H1 (cell line): ENCODE data around the gene FBXW5. TPM values are rescaled to one million over a fixed set of nuclear protein-coding genes. Genes with fewer than 3 reads are reported as not detected.

Source experiments
- CTCF ChIA-PET: fragments of 300-600 bp; sonication (Branson Sonifier 250); formaldehyde crosslinking; loops from one replicate; lab custom pipeline; 2021; ENCODE audit not compliant: partially characterized antibody; lab: Charles Lee
- POLR2A ChIA-PET: fragments of 300-600 bp; sonication (Branson Sonifier 250); formaldehyde crosslinking; loops from one replicate; lab custom pipeline; 2021; ENCODE audit warnings: inconsistent platforms; ENCODE audit not compliant: partially characterized antibody; lab: Charles Lee
- DNase-seq, 2 experiments: peaks; one replicate each; pipeline versions ENCODE4 v3.0.0 to v3.0.0-alpha.2; 2010 to 2022; ENCODE audit warnings: low spot score in 2 of 2, low read depth in 1 of 2, mixed read lengths in 1 of 2
- FAIRE-seq: peaks from 2 replicates; lab custom pipeline; 2011; peaks lifted over from hg19 to GRCh38; lab: Jason Lieb, UNC
- H2AFZ ChIP-seq: 2 replicates; pipeline ENCODE4 v1.8.1; 2012; ENCODE audit warnings: low read length, inconsistent platforms
- H2AK5ac ChIP-seq: 2 replicates; pipeline ENCODE4 v1.6.1; 2013; ENCODE audit warnings: low read depth, low read length
- H2BK120ac ChIP-seq: replicated peaks from 2 replicates; pipeline ENCODE3; 2013; ENCODE audit warnings: low read depth, low read length, inconsistent platforms
- H2BK12ac ChIP-seq: 2 replicates; pipeline ENCODE4 v1.6.1; 2013; ENCODE audit warnings: low read depth, low read length
- H2BK15ac ChIP-seq: 2 replicates; pipeline ENCODE4 v1.6.1; 2013; ENCODE audit warnings: low read length
- H2BK20ac ChIP-seq: 2 replicates; pipeline ENCODE4 v1.6.1; 2013; ENCODE audit warnings: low read length
- H2BK5ac ChIP-seq: 2 replicates; pipeline ENCODE4 v1.6.1; 2013; ENCODE audit warnings: low read depth, low read length
- H3K14ac ChIP-seq: 2 replicates; pipeline ENCODE4 v1.6.1; 2013; ENCODE audit warnings: inconsistent platforms; ENCODE audit not compliant: insufficient read length
- H3K18ac ChIP-seq: 2 replicates; pipeline ENCODE4 v1.6.1; 2013; ENCODE audit warnings: low read length; ENCODE audit errors: extremely low read depth
- H3K23ac ChIP-seq: 2 replicates; pipeline ENCODE4 v1.6.1; 2013; ENCODE audit warnings: inconsistent platforms; ENCODE audit not compliant: insufficient read length
- H3K23me2 ChIP-seq: 2 replicates; pipeline ENCODE4 v1.6.1; 2013; ENCODE audit warnings: low read depth, low read length
- H3K27ac ChIP-seq: 2 replicates; pipeline ENCODE4 v1.6.1; 2011; ENCODE audit warnings: low read depth, low read length, inconsistent platforms
- H3K27me3 ChIP-seq, 4 experiments: replicated peaks in 1 of 4; 1 replicate in 1 of 4; 2 replicates in 3 of 4; pipeline versions ENCODE4 v1.6.1 to v1.8.1; 2011 to 2013; ENCODE audit warnings: low read length in 3 of 4, mild to moderate bottlenecking in 3 of 4, inconsistent platforms in 2 of 4, mixed read lengths in 2 of 4, moderate library complexity in 1 of 4; ENCODE audit not compliant: control insufficient read depth in 3 of 4, insufficient read depth in 3 of 4; ENCODE audit errors: extremely low read depth in 1 of 4
- H3K36me3 ChIP-seq, 4 experiments: 2 replicates each; pipeline versions ENCODE4 v1.6.1 to v1.8.1; 2011 to 2013; ENCODE audit warnings: mild to moderate bottlenecking in 4 of 4, low read length in 3 of 4, moderate library complexity in 2 of 4, control low read depth in 1 of 4, inconsistent platforms in 1 of 4; ENCODE audit not compliant: insufficient read depth in 4 of 4, control insufficient read depth in 2 of 4
- H3K4ac ChIP-seq: replicated peaks from 2 replicates; pipeline ENCODE3; 2013; ENCODE audit warnings: low read length, low read depth, mixed read lengths, inconsistent platforms; ENCODE audit not compliant: insufficient read length
- H3K4me1 ChIP-seq, 4 experiments: replicated peaks in 1 of 4; 1 replicate in 1 of 4; 2 replicates in 3 of 4; pipeline versions ENCODE4 v1.6.1 to v1.8.1; 2011 to 2013; ENCODE audit warnings: low read length in 3 of 4, inconsistent platforms in 2 of 4, mixed read lengths in 1 of 4; ENCODE audit not compliant: insufficient read depth in 4 of 4, control insufficient read depth in 3 of 4
- H3K4me2 ChIP-seq, 2 experiments: 2 replicates each; pipeline versions ENCODE4 v1.6.1 to v1.8.1; 2011 to 2013; ENCODE audit warnings: low read depth in 2 of 2, low read length in 2 of 2, control low read depth in 1 of 2, inconsistent platforms in 1 of 2, mild to moderate bottlenecking in 1 of 2; ENCODE audit not compliant: insufficient read depth in 1 of 2
- H3K4me3 ChIP-seq, 4 experiments: fragments of 200-600, 300-600 bp in 1 of 4; sonication (generic), shearing (Covaris generic), sonication (Bioruptor Twin) in 1 of 4; 2 replicates each; pipeline versions ENCODE4 v1.5.1 to v1.8.1; 2011 to 2016; ENCODE audit warnings: low read length in 4 of 4, low read depth in 3 of 4, control low read depth in 2 of 4, inconsistent platforms in 2 of 4, mild to moderate bottlenecking in 2 of 4, mixed read lengths in 1 of 4, moderate library complexity in 1 of 4; ENCODE audit not compliant: insufficient read depth in 2 of 4; ENCODE audit errors: extremely low read depth in 1 of 4
- H3K56ac ChIP-seq: replicated peaks from 2 replicates; pipeline ENCODE3; 2013; ENCODE audit warnings: low read depth, mild to moderate bottlenecking, mixed read lengths, low read length, inconsistent platforms; ENCODE audit not compliant: insufficient read length
- H3K79me1 ChIP-seq: 2 replicates; pipeline ENCODE4 v1.6.1; 2013; ENCODE audit warnings: low read depth, low read length, control low read depth
- H3K79me2 ChIP-seq, 2 experiments: 2 replicates each; pipeline versions ENCODE4 v1.6.1 to v1.8.1; 2012 to 2013; ENCODE audit warnings: low read length in 2 of 2, mild to moderate bottlenecking in 2 of 2, inconsistent platforms in 1 of 2; ENCODE audit not compliant: insufficient read depth in 2 of 2, control insufficient read depth in 1 of 2
- H3K9ac ChIP-seq, 4 experiments: replicated peaks in 1 of 4; 1 replicate in 1 of 4; 2 replicates in 3 of 4; pipeline versions ENCODE4 v1.6.1 to v1.8.1; 2011 to 2013; ENCODE audit warnings: low read depth in 3 of 4, low read length in 3 of 4, control low read depth in 2 of 4, mild to moderate bottlenecking in 2 of 4, moderate library complexity in 2 of 4, inconsistent platforms in 1 of 4; ENCODE audit errors: extremely low read depth in 1 of 4
- H3K9me3 ChIP-seq, 2 experiments: 2 replicates each; pipeline versions ENCODE4 v1.6.1 to v1.8.1; 2012 to 2013; ENCODE audit warnings: mild to moderate bottlenecking in 2 of 2, moderate library complexity in 2 of 2, control low read depth in 1 of 2, inconsistent platforms in 1 of 2, low read depth in 1 of 2, low read length in 1 of 2, mixed read lengths in 1 of 2; ENCODE audit not compliant: insufficient read depth in 2 of 2
- H4K20me1 ChIP-seq, 2 experiments: replicated peaks in 1 of 2; 2 replicates each; pipeline versions ENCODE3 to v1.8.1; 2011 to 2013; ENCODE audit warnings: inconsistent platforms in 2 of 2, low read length in 2 of 2, mild to moderate bottlenecking in 1 of 2; ENCODE audit not compliant: insufficient read depth in 2 of 2, control insufficient read depth in 1 of 2
- H4K5ac ChIP-seq: 2 replicates; pipeline ENCODE4 v1.6.1; 2013; ENCODE audit warnings: low read length, low read depth, mixed read lengths, inconsistent platforms; ENCODE audit not compliant: insufficient read length
- H4K8ac ChIP-seq: 2 replicates; pipeline ENCODE4 v1.8.0; 2013; ENCODE audit warnings: mild to moderate bottlenecking, moderate library complexity, low read length, inconsistent platforms; ENCODE audit not compliant: insufficient read depth; ENCODE audit errors: extremely low read depth
- H4K91ac ChIP-seq: replicated peaks from 2 replicates; pipeline ENCODE3; 2013; ENCODE audit warnings: low read length, mixed read lengths, inconsistent platforms; ENCODE audit not compliant: insufficient read length
- CREB1 ChIP-seq: IDR thresholded peaks from 2 replicates; pipeline ENCODE4 v1.6.1; 2012; ENCODE audit warnings: inconsistent platforms
- E2F6 ChIP-seq: IDR thresholded peaks from 2 replicates; pipeline ENCODE4 v1.6.1; 2012; ENCODE audit warnings: inconsistent platforms
- KDM4A ChIP-seq: IDR thresholded peaks from one replicate; pipeline ENCODE4 v1.7.1; 2012; ENCODE audit warnings: low read depth, mild to moderate bottlenecking, moderate library complexity, low read length, inconsistent platforms; ENCODE audit not compliant: severe bottlenecking
- MAX ChIP-seq: IDR thresholded peaks from 2 replicates; pipeline ENCODE4 v1.6.1; 2012; ENCODE audit warnings: inconsistent platforms
- PHF8 ChIP-seq: fragments of 200-600 bp; sonication (generic); conservative IDR thresholded peaks from 2 replicates; pipeline ENCODE4 v1.7.1; 2012; ENCODE audit warnings: low read depth, mild to moderate bottlenecking, inconsistent platforms, low read length, moderate library complexity
- SIN3A ChIP-seq, 2 experiments: IDR thresholded peaks in 1 of 2; conservative IDR thresholded peaks in 1 of 2; 2 replicates each; pipeline ENCODE4 v1.6.1; 2011 to 2012; ENCODE audit warnings: low read length in 2 of 2, improper control_type of control experiment in 1 of 2, low read depth in 1 of 2, mild to moderate bottlenecking in 1 of 2
- SIX5 ChIP-seq: IDR thresholded peaks from 2 replicates; pipeline ENCODE4 v1.6.1; 2011; ENCODE audit warnings: mild to moderate bottlenecking, low read depth, low read length
- SP1 ChIP-seq: IDR thresholded peaks from 2 replicates; pipeline ENCODE4 v1.6.1; 2011; ENCODE audit warnings: low read depth, low read length
- TEAD4 ChIP-seq: IDR thresholded peaks from 2 replicates; pipeline ENCODE4 v1.6.1; 2012; ENCODE audit warnings: low read depth, low read length, inconsistent platforms, mixed read lengths
- WGBS, 2 experiments: shearing (Covaris generic) in 1 of 2; methylation state at CpG; one replicate each; pipeline versions ENCODE4 v1.1.6 to v1.1.7; 2013 to 2015; ENCODE audit warnings: low lambda C conversion rate in 2 of 2, mixed read lengths in 2 of 2, inconsistent platforms in 1 of 2, low coverage in 1 of 2, missing lambda C conversion rate in 1 of 2; ENCODE audit not compliant: insufficient replicate concordance in 2 of 2, insufficient coverage in 1 of 2, insufficient read length in 1 of 2; ENCODE audit errors: extremely low coverage in 1 of 2, missing lambda C conversion rate in 1 of 2; 5-methylcytosine and 5-hydroxymethylcytosine counted together
- polyA plus RNA-seq, 7 experiments: library from polyadenylated mRNA; depleted of rRNA in 3 of 7; stranded (reverse) in 5 of 7; unstranded in 2 of 7; fragments of >200 nt in 5 of 7; fragments of 200-250 nt in 2 of 7; gene quantifications; 1 replicate in 5 of 7; 2 replicates in 1 of 7; 4 replicates in 1 of 7; pipeline versions ENCODE4 v1.2.1 to v1.2.3, GENCODE V29; 2011 to 2013; ENCODE audit warnings: missing spikeins in 2 of 7, mixed read lengths in 2 of 7
- total RNA-seq: library from RNA; stranded (reverse); fragmentation: NEBNext Ultra II Directional; extraction: Animal tissue kit (Norgen Biotek cat#: 25700); gene quantifications from 2 replicates; pipeline ENCODE4 v1.2.1, GENCODE V29; 2021

The FBXW5 gene
- total and polyA plus RNA-seq, 2 of the 8 experiments (the other 6 are each of a cell fraction or from before 2014, with no cell fraction given): 49.0 to 71.0 TPM

GRCh38 chr9:136991993-136992818 lies 47.7 kb upstream of the FBXW5 start, which contains the start of gene PAXX:
Gene PAXX, plus strand, starts transcription at chr9:136992422. Its CDS starts 22 bp downstream, at chr9:136992444.
- TF ChIP-seq MAX: peak; percentile 81
- TF ChIP-seq TEAD4: no peak
- TF ChIP-seq KDM4A: peak; percentile 76
- 0 out of 2 replicates have a peak, but pooled peaks have one; percentile 10 for TF ChIP-seq CREB1
- TF ChIP-seq PHF8: peak; percentile 57; the same call in 1 of the 2 replicates
- peak in 1 of 2 experiments; percentile 59; a peak in 1 of 4 replicates for TF ChIP-seq SIN3A (conservative IDR thresholded peaks at IDR 0.05 in 1 of 2, IDR thresholded peaks at IDR 0.05 in 1 of 2; ENCODE audit: low read depth in 1 of 2, low read length in 2 of 2)
- TF ChIP-seq E2F6: peak; percentile 89
- no peak for TF ChIP-seq SIX5
- 0 out of 2 replicates have a peak, but pooled peaks have one; percentile 6 for TF ChIP-seq SP1
- peak within 1 kb of the TSS; percentile 3; the same call in 1 of the 2 replicates for H3K27ac ChIP-seq

More at GRCh38 chr9:136991993-136992818, 47.7 kb upstream of the FBXW5 start, which contains the start of gene PAXX:
- Histone ChIP-seq H3K23ac (no peak within 1 kb of the TSS), H3K4me2 (peak within 1 kb of the TSS; percentile 75 to 82), H3K14ac (no peak within 1 kb of the TSS), H3K18ac (no peak within 1 kb of the TSS), H4K91ac (peak within 1 kb of the TSS; percentile 65), H3K4me1 (peaks cover 0 to 16% (median 7%) of the 10 kb centered on the region in 4 experiments; a peak in 6 of 7 replicates), H3K27me3 (peaks cover 0 to 17% (median 12%) of the 10 kb centered on the region in 4 experiments; a peak in 3 of 7 replicates), H4K5ac (no peak within 1 kb of the TSS), H2BK15ac (no peak within 1 kb of the TSS), H3K36me3 (peaks cover 0 to 2% (median 0%) of the 10 kb centered on the region in 4 experiments; a peak in 1 of 8 replicates), H4K20me1 (peaks cover 0 to 2% of the 10 kb centered on the region in 2 experiments), H3K4ac (no peak within 1 kb of the TSS), H2BK120ac (no peak within 1 kb of the TSS), H3K79me1 (no peaks in the 10 kb centered on the region), H3K79me2 (no peaks in the 10 kb centered on the region), H4K8ac (peak within 1 kb of the TSS; percentile 65; the same call in 1 of the 2 replicates), H2BK5ac (peak within 1 kb of the TSS; percentile 44; the same call in 1 of the 2 replicates), H3K9ac (peak within 1 kb of the TSS in 2 of 4 experiments; percentile 51 to 52; a peak in 5 of 7 replicates), H3K23me2 (peaks cover 17% of the 10 kb centered on the region), H2BK12ac (peak within 1 kb of the TSS; percentile 50; the same call in 1 of the 2 replicates), H2BK20ac (no peak within 1 kb of the TSS), H3K9me3 (peaks cover 6% of the 10 kb centered on the region in 2 experiments; a peak in 2 of 4 replicates), H2AK5ac (no peak within 1 kb of the TSS), H3K56ac (peak within 1 kb of the TSS; percentile 69), H2AFZ (no peak within 1 kb of the TSS), H3K4me3 (peak within 1 kb of the TSS; percentile 46 to 89 (median 74))
- FAIRE-seq (no peak), DNase-seq (peak; percentile 65 to 96)
- ChIA-PET POLR2A (interaction anchor here (0.7 to 1.7 kb wide), 8 partner anchors 14 to 226 kb away, joined by 3 to 4 read pairs (median 3); no protein-coding TSS in a partner anchor), CTCF (interaction anchor here (0.8 to 6.3 kb wide), 15 partner anchors 10 to 223 kb away, joined by 3 to 31 read pairs (median 4); partner anchors contain the start of genes ABCA2, FUT7 and PTGDS)
- 0% methylated on average over 3 of the region's 92 CpGs; no CpG with 5 or more reads in 1 of the 2 experiments for WGBS, 2 experiments
